ENCODE data around the gene TGIF2. TPM values are rescaled to one million over a fixed set of nuclear protein-coding genes. Genes with fewer than 3 reads are reported as not detected.
A peak's percentile ranks its signal among the peaks of the same experiment; 100 is the strongest.

TGIF2 gene
- total and polyA plus RNA-seq, 2 of the 13 experiments (the other 11 are each of a cell fraction or from before 2014, with no cell fraction given) = 41.3 to 53.9 TPM

DNA sequence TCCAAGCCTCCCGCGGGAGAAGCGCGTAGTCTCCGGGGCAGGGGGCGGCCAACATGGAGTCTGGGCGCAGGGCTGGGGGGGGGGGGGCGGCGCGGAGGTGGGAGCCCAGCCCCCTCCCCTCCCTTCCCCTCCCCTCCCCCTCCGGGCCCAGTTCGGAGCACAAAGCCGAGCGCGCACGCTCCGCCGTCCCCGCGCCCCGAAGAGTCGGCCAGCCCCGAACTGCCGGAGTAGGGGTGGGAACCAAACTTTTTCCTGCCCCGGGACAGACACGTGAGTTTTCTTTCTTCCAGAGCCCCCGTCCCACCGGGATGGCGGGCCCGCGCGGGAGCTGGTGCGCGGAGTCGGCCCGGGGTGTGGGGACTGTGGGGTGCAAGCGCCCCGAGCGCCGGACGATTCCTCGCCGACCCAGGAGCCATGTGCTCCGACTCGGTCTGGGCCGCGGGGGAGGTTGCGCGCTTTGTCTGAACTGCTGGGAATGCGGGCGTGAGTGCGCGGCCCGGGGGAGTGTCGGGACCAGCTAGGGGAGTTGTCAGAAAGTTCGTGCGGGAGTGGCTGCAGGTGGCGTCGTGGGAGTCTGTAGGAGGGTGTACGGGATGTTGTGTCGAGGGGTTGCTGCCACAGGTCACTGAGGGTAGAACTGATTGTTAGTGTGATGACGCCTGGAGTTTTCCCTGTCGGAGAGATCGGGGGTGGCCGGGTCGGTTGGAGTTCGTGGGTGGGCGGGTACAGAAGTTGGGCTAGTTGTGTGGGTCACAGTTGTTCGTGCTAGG is 1.2 kb downstream of the TGIF2 start (continued):
- TF ChIP-seq, protein P1, sequence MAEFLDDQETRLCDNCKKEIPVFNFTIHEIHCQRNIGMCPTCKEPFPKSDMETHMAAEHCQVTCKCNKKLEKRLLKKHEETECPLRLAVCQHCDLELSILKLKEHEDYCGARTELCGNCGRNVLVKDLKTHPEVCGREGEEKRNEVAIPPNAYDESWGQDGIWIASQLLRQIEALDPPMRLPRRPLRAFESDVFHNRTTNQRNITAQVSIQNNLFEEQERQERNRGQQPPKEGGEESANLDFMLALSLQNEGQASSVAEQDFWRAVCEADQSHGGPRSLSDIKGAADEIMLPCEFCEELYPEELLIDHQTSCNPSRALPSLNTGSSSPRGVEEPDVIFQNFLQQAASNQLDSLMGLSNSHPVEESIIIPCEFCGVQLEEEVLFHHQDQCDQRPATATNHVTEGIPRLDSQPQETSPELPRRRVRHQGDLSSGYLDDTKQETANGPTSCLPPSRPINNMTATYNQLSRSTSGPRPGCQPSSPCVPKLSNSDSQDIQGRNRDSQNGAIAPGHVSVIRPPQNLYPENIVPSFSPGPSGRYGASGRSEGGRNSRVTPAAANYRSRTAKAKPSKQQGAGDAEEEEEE (CRISPR knock-in tag; IDR thresholded peaks at IDR 0.05; ENCODE audit: borderline replicate concordance) = peak; percentile 40; the same call in 1 of the 2 replicates
- TF ChIP-seq ETV5 (CRISPR knock-in tag; IDR thresholded peaks at IDR 0.05; ENCODE audit: borderline replicate concordance) (no peak), ZNF768 (CRISPR knock-in tag; IDR thresholded peaks at IDR 0.05) (peak; percentile 48), ZNF33A (CRISPR knock-in tag; IDR thresholded peaks at IDR 0.05; ENCODE audit: borderline replicate concordance) (0 out of 2 replicates have a peak, but pooled peaks have one; percentile 45), SALL2 (CRISPR knock-in tag; IDR thresholded peaks at IDR 0.05) (no peak; the same call in 1 of the 2 replicates), MIER3 (CRISPR knock-in tag; IDR thresholded peaks at IDR 0.05; ENCODE audit: borderline replicate concordance) (peak; percentile 63; the same call in 1 of the 2 replicates), TEF (CRISPR knock-in tag; IDR thresholded peaks at IDR 0.05) (0 out of 2 replicates have a peak, but pooled peaks have one; percentile 67), ZFP36L1 (CRISPR knock-in tag; IDR thresholded peaks at IDR 0.05) (no peak), MYC (CRISPR knock-in tag; IDR thresholded peaks at IDR 0.05; ENCODE audit: borderline replicate concordance) (peak; percentile 96), LCORL (IDR thresholded peaks at IDR 0.05) (no peak), LCORL (CRISPR knock-in tag; IDR thresholded peaks at IDR 0.05) (0 out of 2 replicates have a peak, but pooled peaks have one; percentile 80), ZBTB44 (CRISPR knock-in tag; IDR thresholded peaks at IDR 0.05) (0 out of 2 replicates have a peak, but pooled peaks have one; percentile 41)
- TF ChIP-seq, protein P2, sequence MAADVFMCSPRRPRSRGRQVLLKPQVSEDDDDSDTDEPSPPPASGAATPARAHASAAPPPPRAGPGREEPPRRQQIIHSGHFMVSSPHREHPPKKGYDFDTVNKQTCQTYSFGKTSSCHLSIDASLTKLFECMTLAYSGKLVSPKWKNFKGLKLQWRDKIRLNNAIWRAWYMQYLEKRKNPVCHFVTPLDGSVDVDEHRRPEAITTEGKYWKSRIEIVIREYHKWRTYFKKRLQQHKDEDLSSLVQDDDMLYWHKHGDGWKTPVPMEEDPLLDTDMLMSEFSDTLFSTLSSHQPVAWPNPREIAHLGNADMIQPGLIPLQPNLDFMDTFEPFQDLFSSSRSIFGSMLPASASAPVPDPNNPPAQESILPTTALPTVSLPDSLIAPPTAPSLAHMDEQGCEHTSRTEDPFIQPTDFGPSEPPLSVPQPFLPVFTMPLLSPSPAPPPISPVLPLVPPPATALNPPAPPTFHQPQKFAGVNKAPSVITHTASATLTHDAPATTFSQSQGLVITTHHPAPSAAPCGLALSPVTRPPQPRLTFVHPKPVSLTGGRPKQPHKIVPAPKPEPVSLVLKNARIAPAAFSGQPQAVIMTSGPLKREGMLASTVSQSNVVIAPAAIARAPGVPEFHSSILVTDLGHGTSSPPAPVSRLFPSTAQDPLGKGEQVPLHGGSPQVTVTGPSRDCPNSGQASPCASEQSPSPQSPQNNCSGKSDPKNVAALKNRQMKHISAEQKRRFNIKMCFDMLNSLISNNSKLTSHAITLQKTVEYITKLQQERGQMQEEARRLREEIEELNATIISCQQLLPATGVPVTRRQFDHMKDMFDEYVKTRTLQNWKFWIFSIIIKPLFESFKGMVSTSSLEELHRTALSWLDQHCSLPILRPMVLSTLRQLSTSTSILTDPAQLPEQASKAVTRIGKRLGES (CRISPR knock-in tag; IDR thresholded peaks at IDR 0.05; ENCODE audit: borderline replicate concordance) = no peak
- TF ChIP-seq, protein P3, sequence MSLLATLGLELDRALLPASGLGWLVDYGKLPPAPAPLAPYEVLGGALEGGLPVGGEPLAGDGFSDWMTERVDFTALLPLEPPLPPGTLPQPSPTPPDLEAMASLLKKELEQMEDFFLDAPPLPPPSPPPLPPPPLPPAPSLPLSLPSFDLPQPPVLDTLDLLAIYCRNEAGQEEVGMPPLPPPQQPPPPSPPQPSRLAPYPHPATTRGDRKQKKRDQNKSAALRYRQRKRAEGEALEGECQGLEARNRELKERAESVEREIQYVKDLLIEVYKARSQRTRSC (CRISPR knock-in tag; IDR thresholded peaks at IDR 0.05; ENCODE audit: low read depth) = peak; percentile 91
- TF ChIP-seq, protein P4, sequence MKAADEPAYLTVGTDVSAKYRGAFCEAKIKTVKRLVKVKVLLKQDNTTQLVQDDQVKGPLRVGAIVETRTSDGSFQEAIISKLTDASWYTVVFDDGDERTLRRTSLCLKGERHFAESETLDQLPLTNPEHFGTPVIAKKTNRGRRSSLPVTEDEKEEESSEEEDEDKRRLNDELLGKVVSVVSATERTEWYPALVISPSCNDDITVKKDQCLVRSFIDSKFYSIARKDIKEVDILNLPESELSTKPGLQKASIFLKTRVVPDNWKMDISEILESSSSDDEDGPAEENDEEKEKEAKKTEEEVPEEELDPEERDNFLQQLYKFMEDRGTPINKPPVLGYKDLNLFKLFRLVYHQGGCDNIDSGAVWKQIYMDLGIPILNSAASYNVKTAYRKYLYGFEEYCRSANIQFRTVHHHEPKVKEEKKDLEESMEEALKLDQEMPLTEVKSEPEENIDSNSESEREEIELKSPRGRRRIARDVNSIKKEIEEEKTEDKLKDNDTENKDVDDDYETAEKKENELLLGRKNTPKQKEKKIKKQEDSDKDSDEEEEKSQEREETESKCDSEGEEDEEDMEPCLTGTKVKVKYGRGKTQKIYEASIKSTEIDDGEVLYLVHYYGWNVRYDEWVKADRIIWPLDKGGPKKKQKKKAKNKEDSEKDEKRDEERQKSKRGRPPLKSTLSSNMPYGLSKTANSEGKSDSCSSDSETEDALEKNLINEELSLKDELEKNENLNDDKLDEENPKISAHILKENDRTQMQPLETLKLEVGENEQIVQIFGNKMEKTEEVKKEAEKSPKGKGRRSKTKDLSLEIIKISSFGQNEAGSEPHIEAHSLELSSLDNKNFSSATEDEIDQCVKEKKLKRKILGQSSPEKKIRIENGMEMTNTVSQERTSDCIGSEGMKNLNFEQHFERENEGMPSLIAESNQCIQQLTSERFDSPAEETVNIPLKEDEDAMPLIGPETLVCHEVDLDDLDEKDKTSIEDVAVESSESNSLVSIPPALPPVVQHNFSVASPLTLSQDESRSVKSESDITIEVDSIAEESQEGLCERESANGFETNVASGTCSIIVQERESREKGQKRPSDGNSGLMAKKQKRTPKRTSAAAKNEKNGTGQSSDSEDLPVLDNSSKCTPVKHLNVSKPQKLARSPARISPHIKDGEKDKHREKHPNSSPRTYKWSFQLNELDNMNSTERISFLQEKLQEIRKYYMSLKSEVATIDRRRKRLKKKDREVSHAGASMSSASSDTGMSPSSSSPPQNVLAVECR (CRISPR knock-in tag; IDR thresholded peaks at IDR 0.05; ENCODE audit: borderline replicate concordance) = peak; percentile 75
